GM18511 (cell line): ENCODE results near the gene WASF1.
"Not testable (repeated sequence)": the region's sequence is repeated elsewhere in the genome, so short reads cannot be mapped to it uniquely, and the experiment has no call there.

Experiments
- ATAC-seq: cut with Tn5 transposase; IDR thresholded peaks from one replicate; pipeline ENCODE4 v1.9.1; 2021; ENCODE audit warnings: mild to moderate bottlenecking, moderate library complexity; ENCODE audit not compliant: unreplicated experiment

Gene WASF1

GRCh38 chr6:110095101-110095500, 84.4 kb downstream of the WASF1 start:
- no peak for ATAC-seq

DNA sequence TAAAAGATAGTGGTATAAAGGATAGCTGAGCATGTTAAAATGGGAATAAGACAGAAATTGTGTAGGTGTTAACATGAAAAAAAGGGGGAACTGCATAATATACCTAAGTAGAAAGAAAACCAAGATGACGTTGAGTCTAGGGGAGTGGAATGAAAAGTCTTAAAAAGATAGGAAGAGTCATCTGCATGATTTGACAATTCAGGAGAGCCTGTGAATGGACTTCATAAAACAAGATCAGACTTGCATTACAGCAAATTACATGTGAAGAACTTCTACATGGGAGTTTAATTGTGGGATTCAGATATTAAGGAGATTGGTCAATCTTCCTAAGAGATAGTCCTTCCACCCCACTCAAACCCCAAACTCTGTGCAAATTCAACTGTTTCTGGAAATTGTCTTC, 85.5 kb downstream of the WASF1 start:
- no peak for ATAC-seq

DNA sequence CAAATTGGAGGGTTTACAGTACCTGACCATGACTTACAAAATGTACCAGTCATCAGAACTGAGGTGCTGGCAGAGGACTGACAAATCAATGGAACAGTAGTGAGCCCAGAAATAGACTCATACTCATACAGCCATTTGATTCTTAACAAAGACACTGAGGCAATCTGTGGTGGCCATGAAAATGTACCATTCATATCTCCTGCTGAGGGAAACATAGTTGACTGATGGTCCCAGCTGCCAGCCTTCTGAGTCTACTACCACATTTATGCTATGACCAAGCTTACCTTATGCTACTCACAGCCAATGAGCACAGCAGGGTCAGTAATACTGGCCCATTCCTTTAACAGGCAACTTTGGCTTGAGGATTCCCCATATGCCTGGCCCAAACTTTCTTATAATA, 88.6 kb downstream of the WASF1 start:
- no peak for ATAC-seq

GRCh38 chr6:110089323-110089722, 90.1 kb downstream of the WASF1 start:
- ATAC-seq, result no peak

GRCh38 chr6:110085285-110085684, 94.2 kb downstream of the WASF1 start:
- ATAC-seq, result no peak

DNA sequence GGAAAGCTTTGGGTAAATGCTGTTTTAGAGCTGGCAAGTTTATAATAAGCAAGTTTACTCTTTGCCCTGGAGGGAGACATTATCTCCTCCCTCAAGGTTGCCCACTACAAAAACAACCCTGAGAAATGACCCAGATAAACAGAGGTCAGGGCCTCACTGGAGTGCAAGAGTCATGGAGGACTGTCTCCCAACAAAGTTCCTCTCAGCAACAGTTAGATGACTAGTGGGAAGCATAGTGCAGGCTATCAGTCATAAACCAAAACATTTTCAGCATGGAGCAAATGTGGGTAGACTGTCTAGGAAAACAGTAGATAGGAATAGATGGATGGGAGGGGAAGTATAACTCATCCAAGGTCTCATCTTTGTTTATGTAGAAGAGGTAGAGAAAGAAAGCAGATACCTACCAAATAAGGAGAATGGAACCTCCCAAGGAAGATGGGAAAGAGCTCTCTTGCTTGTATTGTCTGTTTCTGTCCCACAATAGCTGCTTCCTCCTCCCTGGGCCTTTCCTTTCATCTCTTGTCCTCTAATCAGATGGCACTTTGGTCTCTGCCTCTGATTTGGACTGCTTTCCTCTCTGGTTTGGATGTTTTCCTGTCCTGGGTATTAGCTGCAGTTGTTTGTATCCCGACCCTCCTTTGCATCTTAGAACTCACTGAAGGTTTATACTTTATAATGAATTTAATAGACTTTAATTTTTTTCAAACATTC, 95.4 kb downstream of the WASF1 start:
- no peak for ATAC-seq

- no peak for ATAC-seq
These were observed 104.1 kb downstream of the WASF1 start for GRCh38 chr6:110075406-110075805.

- ATAC-seq, result not testable (repeated sequence)
These were observed 106.0 kb downstream of the WASF1 start for GRCh38 chr6:110073474-110073873.

- ATAC-seq, result no peak
These were observed 110.9 kb downstream of the WASF1 start for GRCh38 chr6:110068592-110068967.

DNA sequence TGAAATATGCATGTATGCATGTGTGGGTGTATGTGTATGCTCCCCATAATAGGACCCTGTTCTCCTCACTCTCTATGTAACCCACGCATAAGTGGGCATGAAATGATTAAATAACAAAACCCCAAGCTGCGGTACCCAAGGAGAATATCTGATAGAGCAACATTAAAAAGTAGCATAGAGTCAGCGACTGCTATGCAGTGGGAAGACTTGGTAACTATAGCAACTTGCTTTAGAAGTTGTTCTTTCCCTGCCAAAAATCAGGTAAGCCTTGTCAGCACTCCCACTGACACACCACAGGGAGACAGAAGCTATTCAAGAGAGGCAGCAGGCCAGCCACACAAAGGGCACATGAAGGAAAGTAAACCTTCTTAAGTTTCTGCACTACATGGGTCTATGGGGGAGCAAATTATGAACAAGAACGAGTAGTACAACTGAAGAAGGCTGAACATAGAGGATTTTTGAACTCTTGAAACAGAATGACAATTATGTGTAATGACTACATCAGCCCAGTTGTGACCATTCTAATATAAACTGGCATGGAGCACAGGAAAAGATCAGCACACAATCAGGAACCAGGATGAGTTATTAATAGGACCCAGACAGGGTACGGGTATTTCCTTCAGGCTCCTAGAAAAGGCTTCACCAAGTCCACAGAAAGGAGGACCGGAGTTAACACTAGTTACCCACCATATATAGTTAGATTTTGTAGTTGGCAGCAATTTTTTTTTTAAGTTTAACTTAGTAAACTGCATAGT, 111.5 kb downstream of the WASF1 start:
- ATAC-seq, result no peak

DNA sequence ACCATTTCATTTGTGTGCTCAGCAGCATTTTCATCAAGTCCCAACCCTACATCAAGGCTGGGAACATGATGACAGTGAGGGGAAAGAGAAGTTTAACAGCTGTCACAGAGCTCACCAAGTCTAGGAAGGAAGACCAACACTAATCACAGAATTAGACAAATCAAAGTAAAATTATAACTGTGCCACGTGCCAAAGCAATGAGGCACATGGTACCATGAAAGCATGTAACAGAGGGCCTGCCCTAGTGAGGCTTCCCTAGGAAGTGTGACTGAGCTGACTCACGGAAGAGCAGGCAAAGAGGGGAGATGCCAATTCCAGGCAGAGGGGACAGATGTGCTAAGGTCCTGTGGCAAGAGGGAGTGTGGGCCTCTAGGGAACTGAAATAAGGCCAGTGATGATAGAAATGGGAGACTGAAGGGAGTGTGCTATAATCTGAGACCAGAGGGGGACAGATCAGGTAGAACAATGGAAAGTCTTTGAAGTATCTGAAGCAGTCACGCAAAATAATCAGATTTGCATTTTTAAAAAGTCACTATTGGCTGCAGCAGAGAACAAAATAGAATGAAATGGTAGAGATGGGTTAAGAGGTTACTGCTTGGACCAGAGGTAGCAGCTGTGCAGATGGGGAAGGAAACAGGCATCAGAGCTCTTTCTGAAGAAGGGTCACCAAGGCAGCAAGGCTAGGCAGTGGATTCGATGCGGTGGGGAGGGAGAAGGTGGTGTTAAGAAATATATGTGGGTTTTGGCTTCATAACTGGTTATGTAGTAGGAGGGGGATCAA, 114.5 kb downstream of the WASF1 start:
- no peak for ATAC-seq

DNA sequence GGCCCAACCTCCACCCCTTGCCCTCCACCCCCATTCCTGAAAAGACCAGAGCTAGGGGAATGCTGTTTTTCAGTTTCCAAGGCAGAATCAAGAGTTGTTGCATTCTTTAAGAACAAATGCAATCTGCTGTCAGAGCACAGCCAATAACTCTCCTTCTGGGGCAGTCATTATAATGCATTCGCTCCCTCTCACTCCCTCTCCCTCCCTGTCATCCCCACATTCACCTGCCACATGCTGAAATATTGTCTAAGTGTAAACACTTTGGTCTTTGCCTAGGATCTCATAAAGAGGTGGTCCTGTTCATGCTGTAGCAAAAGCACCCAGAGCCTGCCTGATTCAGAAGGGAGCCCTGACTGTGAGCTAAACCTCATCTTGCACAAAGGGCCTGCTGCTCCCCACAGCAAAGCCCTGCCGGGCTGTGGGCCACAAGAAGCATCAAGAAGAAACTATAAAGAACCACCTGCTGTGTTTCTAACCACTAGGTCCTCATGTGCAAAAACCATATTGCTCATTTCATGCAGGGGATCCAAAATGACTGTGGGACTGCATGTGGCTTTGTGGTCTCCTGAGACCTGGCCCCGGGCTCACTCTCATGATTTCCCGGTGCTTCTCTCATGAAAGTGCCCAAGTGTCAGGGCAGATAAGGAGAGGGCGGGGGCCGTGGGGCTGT, 115.7 kb downstream of the WASF1 start:
- peak; percentile 64 for ATAC-seq

- ATAC-seq, result no peak
These were observed 124.1 kb downstream of the WASF1 start for GRCh38 chr6:110055387-110055735.

DNA sequence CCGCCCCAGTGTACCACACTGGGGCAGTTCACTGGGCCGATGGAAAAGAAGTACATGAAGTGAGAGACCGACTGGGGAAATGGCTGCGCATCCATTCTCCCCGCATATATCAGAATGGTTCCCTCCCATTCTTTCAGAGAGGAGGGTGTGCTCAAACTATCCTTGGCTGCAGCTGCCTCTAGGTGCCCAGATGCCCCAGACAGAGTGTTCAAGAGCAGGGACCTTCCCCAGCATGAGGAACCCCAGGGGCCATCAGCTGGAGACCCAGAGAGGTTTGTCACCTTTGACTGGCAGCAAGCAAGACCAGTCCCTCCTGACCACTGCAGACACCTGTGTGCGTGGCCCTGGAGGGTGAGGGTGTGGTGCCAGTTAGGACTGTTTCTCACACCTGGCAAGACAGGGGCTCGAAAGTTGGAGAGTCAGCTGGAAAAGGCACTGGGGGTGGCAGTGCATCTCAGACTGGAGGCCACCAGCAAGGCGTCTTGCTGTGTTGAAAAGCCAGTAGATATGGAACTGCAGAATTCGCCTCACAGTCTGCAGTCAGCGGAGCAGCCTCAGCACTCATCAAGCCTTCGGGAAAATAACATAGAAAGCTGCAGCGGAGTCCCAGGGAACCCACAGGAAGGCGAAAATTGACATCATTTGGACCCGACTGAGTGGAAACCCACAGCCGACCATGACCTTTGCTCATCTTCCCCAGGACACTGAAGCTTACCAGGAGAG, 124.6 kb downstream of the WASF1 start:
- no peak for ATAC-seq

- no peak for ATAC-seq
These were observed 125.9 kb downstream of the WASF1 start for GRCh38 chr6:110053395-110054240.

GRCh38 chr6:110050440-110050813, 129.0 kb downstream of the WASF1 start:
- ATAC-seq, result no peak
